MCF 10A (cell line): ENCODE data around the gene ENO2. TPM values are rescaled to one million over a fixed set of nuclear protein-coding genes. Genes with fewer than 3 reads are reported as not detected.

Experiments used
- BruUV-seq: library from RNA; stranded (reverse); fragments of 400-500 nt; replicated peaks from 2 replicates; lab custom pipeline; 2021; lab: Mats Ljungman, UMichigan
- CTCF ChIA-PET: fragments of 300-600 bp; sonication (Branson Sonifier 250); formaldehyde crosslinking; extraction: SDS; loops from one replicate; lab custom pipeline; 2021; ENCODE audit warnings: antibody characterized with exemption, inconsistent platforms; lab: Yijun Ruan, JAX
- POLR2A ChIA-PET: fragments of 300-600, 350-650 bp; sonication (Branson Sonifier 250); formaldehyde crosslinking; extraction: SDS; loops from one replicate; lab custom pipeline; 2020; ENCODE audit warnings: antibody characterized with exemption, inconsistent platforms; lab: Yijun Ruan, JAX
- DNase-seq: peaks from one replicate; pipeline ENCODE4 v3.0.0-alpha.2; 2018; ENCODE audit not compliant: unreplicated experiment
- H3K27ac Mint-ChIP-seq: one replicate; pipeline ENCODE4 v1.8.0; 2022; ENCODE audit warnings: mild to moderate bottlenecking, low read depth, mixed read lengths; ENCODE audit not compliant: unreplicated experiment
- H3K27me3 Mint-ChIP-seq: one replicate; pipeline ENCODE4 v1.8.0; 2022; ENCODE audit warnings: mixed read lengths; ENCODE audit not compliant: insufficient read depth, unreplicated experiment
- H3K36me3 Mint-ChIP-seq: one replicate; pipeline ENCODE4 v1.8.0; 2022; ENCODE audit warnings: mild to moderate bottlenecking, moderate library complexity, mixed read lengths; ENCODE audit not compliant: insufficient read depth, unreplicated experiment
- H3K4me1 Mint-ChIP-seq: one replicate; pipeline ENCODE4 v1.8.0; 2022; ENCODE audit warnings: mixed read lengths; ENCODE audit not compliant: insufficient read depth, unreplicated experiment
- H3K4me3 Mint-ChIP-seq: one replicate; pipeline ENCODE4 v1.8.0; 2022; ENCODE audit warnings: mild to moderate bottlenecking, moderate library complexity, mixed read lengths; ENCODE audit not compliant: unreplicated experiment
- H3K9me3 Mint-ChIP-seq: one replicate; pipeline ENCODE4 v1.8.0; 2022; ENCODE audit warnings: mixed read lengths; ENCODE audit not compliant: unreplicated experiment
- CTCF ChIP-seq: fragments of 200-600 bp; IDR thresholded peaks from one replicate; pipeline ENCODE4 v1.8.0; 2022; ENCODE audit warnings: antibody characterized with exemption, mild to moderate bottlenecking; ENCODE audit not compliant: unreplicated experiment
- intact Hi-C: fragments of 100-400 bp; cut with micrococcal nuclease; formaldehyde crosslinking; loops from 2 replicates; pipeline ENCODE4 v1.14.1; 2022
- microRNA-seq: library from miRNA; unstranded; fragments of <30 nt; microRNA quantifications from one replicate; pipeline ENCODE4 v1.2.0, GENCODE V29; 2022
- total RNA-seq: library from RNA; stranded (reverse); gene quantifications from 2 replicates; pipeline ENCODE4 v1.2.3, GENCODE V29; 2022

The ENO2 gene
- total RNA-seq, 1 experiment from 2014 or later = 0.30 TPM

GRCh38 chr12:6970096-6970527 lies 55.7 kb downstream of the ENO2 start:
- peak overlapping the region; percentile 99 for H3K27ac Mint-ChIP-seq
- TF ChIP-seq CTCF = no peak

More at GRCh38 chr12:6970096-6970527, 55.7 kb downstream of the ENO2 start:
- peak overlapping the region; percentile 93 for H3K4me3 Mint-ChIP-seq
- peaks cover 78% of the 10 kb centered on the region for H3K36me3 Mint-ChIP-seq
- H3K9me3 Mint-ChIP-seq = no peaks in the 10 kb centered on the region
- no peak for DNase-seq
- intact Hi-C loops = loop anchor here (2.0 to 5.0 kb wide), 2 partner anchors 49 to 122 kb away; partner anchors contain the start of genes C1R and LPCAT3
- H3K27me3 Mint-ChIP-seq = no peaks in the 10 kb centered on the region
- peaks cover 37% of the 10 kb centered on the region for H3K4me1 Mint-ChIP-seq
- TSS peak; percentile 29 for BruUV-seq
- ChIA-PET CTCF (interaction anchor here (1.5 to 2.8 kb wide), 2 partner anchors 45 to 143 kb away, joined by 7 to 17 read pairs; no protein-coding TSS in a partner anchor), POLR2A (interaction anchor here (0.7 to 4.5 kb wide), 7 partner anchors 8 to 138 kb away, joined by 3 to 78 read pairs (median 5); partner anchors contain the start of genes C12orf57, C1RL, LPCAT3 and RNU7-1)

Small RNA genes lying within 50 kb of the gene (microRNA-seq; reads per million reads assigned to microRNA genes)
- gene MIR141 (1,584 reads per million, percentile 89 among the genes with 10 or more reads in this experiment), gene MIR200C (13,536 reads per million, percentile 98 among the genes with 10 or more reads in this experiment)

Other genes starting within 250 kb of the ENO2 start
- gene ZNF384, start 225.2 kb upstream of the ENO2 start, total RNA-seq = 62.8 and 70.8 TPM in 2 replicates
- not detected in 2 replicates for gene PIANP, start 213.8 kb upstream of the ENO2 start, total RNA-seq
- gene COPS7A, start 190.5 kb upstream of the ENO2 start, total RNA-seq = 55.5 and 61.3 TPM in 2 replicates
- gene MLF2, start 161.4 kb upstream of the ENO2 start, total RNA-seq = 151 and 162 TPM in 2 replicates
- 242 and 284 TPM in 2 replicates for gene PTMS, start 148.2 kb upstream of the ENO2 start, total RNA-seq
- 0.58 and 1.0 TPM in 2 replicates for gene LAG3, start 142.1 kb upstream of the ENO2 start, total RNA-seq
- gene CD4, start 125.1 kb upstream of the ENO2 start, total RNA-seq = not detected in 2 replicates
- not detected in 2 replicates for gene GPR162, start 92.8 kb upstream of the ENO2 start, total RNA-seq
- gene P3H3, start 86.2 kb upstream of the ENO2 start, total RNA-seq = 0.47 and 1.3 TPM in 2 replicates
- gene GNB3, start 73.7 kb upstream of the ENO2 start, total RNA-seq = 0.47 TPM in 1 of 2 replicates, not detected in the other
- gene CDCA3, start 63.3 kb upstream of the ENO2 start, total RNA-seq = 11.7 and 25.5 TPM in 2 replicates
- 62.5 and 80.2 TPM in 2 replicates for gene USP5, start 62.4 kb upstream of the ENO2 start, total RNA-seq
- gene TPI1, start 47.0 kb upstream of the ENO2 start, total RNA-seq = 498 and 549 TPM in 2 replicates
- 9.2 and 10.8 TPM in 2 replicates for gene SPSB2, start 41.3 kb upstream of the ENO2 start, total RNA-seq
- gene LRRC23, start 9.8 kb upstream of the ENO2 start, total RNA-seq = 7.5 and 9.1 TPM in 2 replicates
- gene ATN1, start 13.4 kb downstream of the ENO2 start, total RNA-seq = 83.7 and 84.7 TPM in 2 replicates
- not detected in 2 replicates for gene RNU7-1, start 29.2 kb downstream of the ENO2 start, total RNA-seq
- gene C12orf57, start 29.4 kb downstream of the ENO2 start, total RNA-seq = 176 and 196 TPM in 2 replicates
- 10.3 and 13.2 TPM in 2 replicates for gene PTPN6, start 36.8 kb downstream of the ENO2 start, total RNA-seq
- gene PHB2, start 56.1 kb downstream of the ENO2 start, total RNA-seq = 249 and 305 TPM in 2 replicates
- 66.5 and 93.8 TPM in 2 replicates for gene EMG1, start 56.3 kb downstream of the ENO2 start, total RNA-seq
- 14.4 and 15.4 TPM in 2 replicates for gene LPCAT3, start 103.9 kb downstream of the ENO2 start, total RNA-seq
- 6.0 and 11.5 TPM in 2 replicates for gene C1S, start 146.1 kb downstream of the ENO2 start, total RNA-seq
- gene C1R, start 177.9 kb downstream of the ENO2 start, total RNA-seq = 13.1 and 16.7 TPM in 2 replicates
- gene C1RL, start 194.6 kb downstream of the ENO2 start, total RNA-seq = 49.8 and 55.7 TPM in 2 replicates
- not detected in 2 replicates for gene RBP5, start 214.3 kb downstream of the ENO2 start, total RNA-seq
- gene CLSTN3, start 215.8 kb downstream of the ENO2 start, total RNA-seq = 34.6 and 40.2 TPM in 2 replicates